GM10248 (cell line): ENCODE results near the gene CHST11.
A peak's percentile ranks its signal among the peaks of the same experiment; 100 is the strongest.

ENCODE experiments used
- CTCF ChIA-PET: fragments of 300-600 bp; sonication (Branson Sonifier 250); formaldehyde crosslinking; extraction: SDS; loops from one replicate; lab custom pipeline; 2021; ENCODE audit warnings: antibody characterized with exemption; lab: Yijun Ruan, JAX
- POLR2A ChIA-PET: fragments of 350-650 bp; sonication (Branson Sonifier 250); formaldehyde crosslinking; extraction: SDS; loops from one replicate; lab custom pipeline; 2020; ENCODE audit warnings: antibody characterized with exemption; lab: Yijun Ruan, JAX
- DNase-seq: peaks from one replicate; pipeline ENCODE4 v3.0.0; 2012; ENCODE audit errors: extremely low spot score
- CTCF ChIP-seq: IDR thresholded peaks from 2 replicates; pipeline ENCODE4 v1.5.1; 2012; ENCODE audit warnings: mild to moderate bottlenecking, low read depth; ENCODE audit errors: extremely low read depth, missing control alignments, control extremely low read depth

Gene CHST11

GRCh38 chr12:104478396-104479122 lies 21.8 kb downstream of the CHST11 start:
- POLR2A ChIA-PET: no interaction called here
- DNase-seq: peak; percentile 64

GRCh38 chr12:104479123-104479662 lies 22.4 kb downstream of the CHST11 start:
- no peak for DNase-seq
- ChIA-PET CTCF (interaction anchor here (1.1 to 3.3 kb wide), 8 partner anchors 8 to 236 kb away, joined by 3 to 15 read pairs (median 5); no protein-coding TSS in a partner anchor), POLR2A (no interaction called here)
- TF ChIP-seq CTCF: no peak

More at GRCh38 chr12:104478396-104479122, 21.8 kb downstream of the CHST11 start:
- no peak for TF ChIP-seq CTCF
- CTCF ChIA-PET: interaction anchor here (1.1 to 3.3 kb wide), 8 partner anchors 9 to 236 kb away, joined by 3 to 15 read pairs (median 6); no protein-coding TSS in a partner anchor

- ChIA-PET CTCF (interaction anchor here (1.1 kb wide), 1 partner anchor 9 kb away, joined by 3 read pairs; no protein-coding TSS in a partner anchor), POLR2A (no interaction called here)
- TF ChIP-seq CTCF: no peak
- DNase-seq: no peak
Observed at GRCh38 chr12:104480012-104480411, 23.3 kb downstream of the CHST11 start.

GRCh38 chr12:104480826-104481440 lies 24.2 kb downstream of the CHST11 start:
- TF ChIP-seq CTCF: no peak
- ChIA-PET POLR2A (no interaction called here), CTCF (interaction anchor here (0.9 kb wide), 1 partner anchor 99 kb away, joined by 3 read pairs; no protein-coding TSS in a partner anchor)
- DNase-seq: no peak

- no peak for DNase-seq
- no peak for TF ChIP-seq CTCF
- POLR2A ChIA-PET: no interaction called here
- CTCF ChIA-PET: interaction anchor here (0.8 kb wide), 1 partner anchor 23 kb away, joined by 3 read pairs; no protein-coding TSS in a partner anchor
Observed at GRCh38 chr12:104482113-104482512, 25.4 kb downstream of the CHST11 start.

GRCh38 chr12:104482748-104483147 lies 26.0 kb downstream of the CHST11 start:
- CTCF ChIA-PET: interaction anchor here (0.8 to 2.0 kb wide), 2 partner anchors 9 to 23 kb away, joined by 3 to 5 read pairs; no protein-coding TSS in a partner anchor
- DNase-seq: no peak
- no peak for TF ChIP-seq CTCF
- POLR2A ChIA-PET: no interaction called here
